ENCODE results near the gene SELP. TPM values are rescaled to one million over a fixed set of nuclear protein-coding genes. Genes with fewer than 3 reads are reported as not detected.

Gene SELP
- total RNA-seq, 1 donor: under 0.01 TPM

GRCh38 chr1:169586395-169587255 is 43.3 kb downstream of the SELP start, which contains the start of gene F5:
TSS of gene F5 (minus strand) at chr1:169586481. CDS start at chr1:169586386, 95 bp downstream.
- peak; percentile 48 for DNase-seq (ENCODE audit: low read depth)
- H3K4me3 ChIP-seq (ENCODE audit: low read depth, low read length): no peak within 1 kb of the TSS
- TF ChIP-seq CTCF (IDR thresholded peaks at IDR 0.05; ENCODE audit: insufficient read depth, low read length): peak; percentile 63

DNA sequence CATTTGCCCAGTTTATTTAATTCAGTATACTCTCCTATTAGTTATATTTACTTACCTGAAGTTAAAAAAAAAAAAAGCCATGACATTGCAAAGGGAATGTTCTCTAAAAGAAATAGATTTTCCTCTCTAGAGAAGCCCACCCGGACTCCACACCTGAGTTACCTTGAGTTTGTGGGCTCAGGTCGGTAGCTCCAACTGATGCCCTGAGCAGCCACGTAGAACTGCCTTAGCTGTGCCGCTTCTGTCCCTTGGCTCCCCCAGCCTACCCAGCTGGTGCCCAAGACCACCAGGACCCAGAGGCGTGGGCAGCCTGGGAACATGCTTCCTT is 43.9 kb downstream of the SELP start:
- no peak for TF ChIP-seq CTCF (IDR thresholded peaks at IDR 0.05; ENCODE audit: insufficient read depth, low read length)
- no peak overlapping the region for H3K4me3 ChIP-seq (ENCODE audit: low read depth, low read length)
- DNase-seq (ENCODE audit: low read depth): no peak

DNA sequence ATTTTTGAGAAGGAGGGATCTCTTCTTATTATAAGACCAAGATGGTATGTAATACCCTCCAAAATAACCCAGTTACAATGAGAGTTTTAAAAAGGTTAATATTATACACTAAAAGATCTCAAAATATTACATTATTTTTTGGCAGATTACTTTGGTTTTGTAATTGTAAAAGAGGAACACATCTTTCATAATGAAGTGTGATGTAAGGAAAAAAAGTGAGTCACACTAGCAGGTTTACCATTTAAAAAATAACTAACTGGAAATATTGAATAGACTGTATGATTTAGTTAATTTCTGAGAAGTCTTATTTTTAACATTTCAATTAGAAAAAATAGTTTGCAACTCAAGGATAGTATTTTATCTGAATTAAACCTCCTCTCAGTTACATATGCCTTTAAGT is 44.7 kb downstream of the SELP start:
- H3K4me3 ChIP-seq (ENCODE audit: low read depth, low read length): no peak overlapping the region
- no peak for DNase-seq (ENCODE audit: low read depth)
- TF ChIP-seq CTCF (IDR thresholded peaks at IDR 0.05; ENCODE audit: insufficient read depth, low read length): no peak

- TF ChIP-seq CTCF (IDR thresholded peaks at IDR 0.05; ENCODE audit: insufficient read depth, low read length): no peak
- H3K4me3 ChIP-seq (ENCODE audit: low read depth, low read length): no peak overlapping the region
- DNase-seq (ENCODE audit: low read depth): no peak
Observed at GRCh38 chr1:169584483-169585144, 45.3 kb downstream of the SELP start.

GRCh38 chr1:169577981-169578738 is 51.8 kb downstream of the SELP start:
- no peak for TF ChIP-seq CTCF (IDR thresholded peaks at IDR 0.05; ENCODE audit: insufficient read depth, low read length)
- H3K4me3 ChIP-seq (ENCODE audit: low read depth, low read length): no peak overlapping the region
- DNase-seq (ENCODE audit: low read depth): no peak

GRCh38 chr1:169576935-169577331 is 53.0 kb downstream of the SELP start:
- H3K4me3 ChIP-seq (ENCODE audit: low read depth, low read length): no peak overlapping the region
- no peak for DNase-seq (ENCODE audit: low read depth)
- TF ChIP-seq CTCF (IDR thresholded peaks at IDR 0.05; ENCODE audit: insufficient read depth, low read length): no peak
